Measurements from ENCODE around the gene ITGAE. TPM values are rescaled to one million over a fixed set of nuclear protein-coding genes. Genes with fewer than 3 reads are reported as not detected.

ITGAE gene, protein sequence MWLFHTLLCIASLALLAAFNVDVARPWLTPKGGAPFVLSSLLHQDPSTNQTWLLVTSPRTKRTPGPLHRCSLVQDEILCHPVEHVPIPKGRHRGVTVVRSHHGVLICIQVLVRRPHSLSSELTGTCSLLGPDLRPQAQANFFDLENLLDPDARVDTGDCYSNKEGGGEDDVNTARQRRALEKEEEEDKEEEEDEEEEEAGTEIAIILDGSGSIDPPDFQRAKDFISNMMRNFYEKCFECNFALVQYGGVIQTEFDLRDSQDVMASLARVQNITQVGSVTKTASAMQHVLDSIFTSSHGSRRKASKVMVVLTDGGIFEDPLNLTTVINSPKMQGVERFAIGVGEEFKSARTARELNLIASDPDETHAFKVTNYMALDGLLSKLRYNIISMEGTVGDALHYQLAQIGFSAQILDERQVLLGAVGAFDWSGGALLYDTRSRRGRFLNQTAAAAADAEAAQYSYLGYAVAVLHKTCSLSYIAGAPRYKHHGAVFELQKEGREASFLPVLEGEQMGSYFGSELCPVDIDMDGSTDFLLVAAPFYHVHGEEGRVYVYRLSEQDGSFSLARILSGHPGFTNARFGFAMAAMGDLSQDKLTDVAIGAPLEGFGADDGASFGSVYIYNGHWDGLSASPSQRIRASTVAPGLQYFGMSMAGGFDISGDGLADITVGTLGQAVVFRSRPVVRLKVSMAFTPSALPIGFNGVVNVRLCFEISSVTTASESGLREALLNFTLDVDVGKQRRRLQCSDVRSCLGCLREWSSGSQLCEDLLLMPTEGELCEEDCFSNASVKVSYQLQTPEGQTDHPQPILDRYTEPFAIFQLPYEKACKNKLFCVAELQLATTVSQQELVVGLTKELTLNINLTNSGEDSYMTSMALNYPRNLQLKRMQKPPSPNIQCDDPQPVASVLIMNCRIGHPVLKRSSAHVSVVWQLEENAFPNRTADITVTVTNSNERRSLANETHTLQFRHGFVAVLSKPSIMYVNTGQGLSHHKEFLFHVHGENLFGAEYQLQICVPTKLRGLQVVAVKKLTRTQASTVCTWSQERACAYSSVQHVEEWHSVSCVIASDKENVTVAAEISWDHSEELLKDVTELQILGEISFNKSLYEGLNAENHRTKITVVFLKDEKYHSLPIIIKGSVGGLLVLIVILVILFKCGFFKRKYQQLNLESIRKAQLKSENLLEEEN
- total RNA-seq: 16.6 and 16.7 TPM in 2 replicates

GRCh38 chr17:3800362-3801271, at the start of gene ITGAE:
Gene ITGAE (minus strand): TSS chr17:3801188. CDS start chr17:3801144, 44 bp downstream.

DNA sequence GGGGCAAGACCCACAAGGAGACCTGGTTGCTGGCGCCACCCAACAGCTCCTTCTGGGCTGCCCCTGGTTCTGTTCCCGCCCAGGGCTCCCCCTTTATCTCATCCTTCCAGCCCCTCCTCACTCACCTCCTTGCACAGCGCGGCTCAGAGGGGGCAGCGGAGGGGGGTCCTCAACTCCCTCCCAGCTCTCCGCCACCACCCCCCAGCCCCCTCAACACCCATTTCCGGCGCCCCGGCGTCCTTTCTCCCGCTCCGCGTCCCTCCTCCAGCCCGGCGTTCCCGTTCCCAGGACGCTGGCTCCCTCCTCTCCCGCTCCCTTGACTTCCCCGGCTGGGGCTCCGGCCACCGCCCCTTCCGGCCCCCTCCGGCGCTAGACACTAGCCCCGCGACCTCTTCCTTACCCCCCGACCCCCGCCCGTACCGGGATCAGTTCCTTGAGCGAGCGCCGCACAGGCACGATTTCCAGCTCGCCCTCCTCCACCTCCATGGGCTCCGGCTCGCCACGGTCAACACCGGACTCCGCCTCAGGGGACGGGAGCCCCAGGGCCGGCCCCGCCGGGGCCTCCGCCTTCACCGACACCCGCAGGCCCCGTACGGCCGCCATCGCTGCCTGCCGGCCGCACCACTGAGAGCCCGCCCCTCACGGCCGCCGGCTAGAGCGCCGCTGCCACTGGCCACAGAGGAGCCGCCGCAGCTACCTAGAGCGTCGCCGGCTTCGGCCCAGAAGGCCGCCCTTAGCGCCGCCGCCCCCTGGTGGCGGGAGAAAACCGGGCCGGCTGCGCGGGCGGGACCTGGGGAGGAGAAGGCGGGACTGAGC, 44.8 kb upstream of the ITGAE start, which contains the start of gene NCBP3:
NCBP3 (minus strand) TSS at position 626 of the 816 bp plus-strand sequence; CDS start at position 603, 23 bp downstream.

GRCh38 chr17:3723556-3724377, 77.2 kb downstream of the ITGAE start, which contains the start of gene HASPIN:
Gene HASPIN (plus strand): TSS chr17:3723903. CDS start chr17:3723936, 33 bp downstream.

DNA sequence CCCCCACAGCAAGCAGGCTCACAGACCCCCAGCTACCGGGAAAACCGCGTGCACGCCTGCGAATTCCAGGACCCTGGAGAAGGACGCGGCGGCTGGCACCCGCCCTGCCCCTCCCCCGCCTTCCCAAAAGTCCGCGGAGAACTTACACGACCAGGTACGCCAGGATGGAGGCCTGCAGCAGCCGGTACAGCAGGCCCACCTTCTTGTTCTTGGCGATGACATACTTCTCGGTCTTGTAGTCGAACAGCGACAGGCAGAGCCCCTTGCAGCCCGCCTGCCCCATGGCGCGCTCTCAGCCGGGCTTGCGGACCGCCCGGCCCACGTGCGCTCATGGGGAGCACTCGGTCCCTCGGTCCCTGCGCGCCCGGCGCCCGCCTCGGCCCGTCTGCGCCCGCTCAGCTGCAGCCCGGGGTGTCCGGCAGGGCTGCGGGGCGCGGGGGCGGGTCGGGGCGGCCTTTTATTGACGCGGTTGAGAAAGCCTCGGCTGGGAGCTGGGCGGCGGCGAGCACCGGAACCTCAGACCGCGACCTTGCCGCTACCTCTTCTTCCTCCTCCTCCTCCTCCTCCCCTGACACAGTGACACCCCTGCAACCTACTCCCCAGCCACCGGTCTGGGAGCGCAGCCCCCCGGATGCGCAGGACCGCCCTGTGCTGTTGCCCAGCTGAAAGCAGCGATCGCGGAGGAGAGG, 105.1 kb downstream of the ITGAE start, which contains the start of gene P2RX5:
P2RX5 (minus strand) TSS at position 433 of the 689 bp plus-strand sequence; CDS start at position 283, 150 bp downstream.

GRCh38 chr17:3668279-3669084, 132.5 kb downstream of the ITGAE start, which contains the start of the genes EMC6 and TAX1BP3:
Gene EMC6 (plus strand): TSS chr17:3668812. CDS start chr17:3669147, 335 bp downstream.
Gene TAX1BP3 (minus strand): TSS chr17:3668578. CDS start chr17:3668526, 52 bp downstream.

Other genes with a start within 250 kb of the ITGAE start
- gene TRPV3, start 243.4 kb downstream of the ITGAE start, total RNA-seq: under 0.01 TPM in 1 of 2 replicates, not detected in the other
- 0.22 and 0.43 TPM in 2 replicates for gene TRPV1, start 191.8 kb downstream of the ITGAE start, total RNA-seq
- 8.5 and 15.3 TPM in 2 replicates for gene SHPK, start 164.9 kb downstream of the ITGAE start, total RNA-seq
- 14.5 and 17.2 TPM in 2 replicates for gene CTNS, start 164.4 kb downstream of the ITGAE start, total RNA-seq
- gene TAX1BP3, start 132.6 kb downstream of the ITGAE start, total RNA-seq: 160 and 180 TPM in 2 replicates
- gene EMC6, start 132.4 kb downstream of the ITGAE start, total RNA-seq: 11.4 and 16.3 TPM in 2 replicates
- gene P2RX5, start 105.0 kb downstream of the ITGAE start, total RNA-seq: 0.11 and 0.17 TPM in 2 replicates
- gene HASPIN, start 77.3 kb downstream of the ITGAE start, total RNA-seq: 1.1 and 1.4 TPM in 2 replicates
- gene NCBP3, start 45.1 kb upstream of the ITGAE start, total RNA-seq: 14.8 and 19.3 TPM in 2 replicates
- gene CAMKK1, start 91.9 kb upstream of the ITGAE start, total RNA-seq: 0.87 and 1.1 TPM in 2 replicates
- gene P2RX1, start 115.3 kb upstream of the ITGAE start, total RNA-seq: not detected in 2 replicates
- 0.09 and 0.11 TPM in 2 replicates for gene ATP2A3, start 163.2 kb upstream of the ITGAE start, total RNA-seq